GM18505 (cell line): ENCODE measurements around the gene CCKAR.

Experiments used
- ATAC-seq: cut with Tn5 transposase; IDR thresholded peaks from one replicate; pipeline ENCODE4 v1.9.1; 2021; ENCODE audit not compliant: unreplicated experiment
- POLR2A ChIP-seq: IDR thresholded peaks from 4 replicates; pipeline ENCODE4 v1.6.1; 2011; ENCODE audit warnings: borderline replicate concordance; ENCODE audit not compliant: insufficient read depth, insufficient read length; ENCODE audit errors: extremely low read depth

Gene CCKAR

DNA sequence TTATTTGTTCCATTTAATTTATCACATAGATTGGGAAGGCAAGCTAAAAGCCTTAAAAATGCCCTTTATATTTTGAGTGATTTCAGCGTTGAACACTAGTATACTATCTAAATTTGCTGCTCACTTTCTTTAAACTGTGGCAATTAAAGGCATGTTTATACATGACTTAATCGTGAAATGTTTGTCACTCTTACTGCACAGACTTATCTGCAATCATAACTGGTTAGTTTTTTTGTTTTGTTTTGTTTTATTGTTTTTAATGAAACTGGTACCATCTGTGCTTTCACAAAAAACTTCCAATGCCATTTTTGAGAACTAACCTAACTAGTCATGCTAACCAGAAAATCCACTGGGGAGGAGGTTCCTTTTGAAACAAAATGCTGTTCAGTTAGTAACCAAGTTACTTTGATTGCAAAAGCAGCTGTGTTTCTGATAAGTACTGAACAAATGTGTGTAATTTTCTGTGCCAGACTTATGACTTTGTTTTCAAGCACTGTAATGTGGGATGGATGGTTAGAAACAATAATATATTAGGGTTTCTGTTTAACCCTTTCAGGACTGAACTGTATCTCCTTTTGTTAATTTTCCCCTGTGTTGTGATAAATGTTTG lies 56.1 kb downstream of the CCKAR start:
- no peak for TF ChIP-seq POLR2A

DNA sequence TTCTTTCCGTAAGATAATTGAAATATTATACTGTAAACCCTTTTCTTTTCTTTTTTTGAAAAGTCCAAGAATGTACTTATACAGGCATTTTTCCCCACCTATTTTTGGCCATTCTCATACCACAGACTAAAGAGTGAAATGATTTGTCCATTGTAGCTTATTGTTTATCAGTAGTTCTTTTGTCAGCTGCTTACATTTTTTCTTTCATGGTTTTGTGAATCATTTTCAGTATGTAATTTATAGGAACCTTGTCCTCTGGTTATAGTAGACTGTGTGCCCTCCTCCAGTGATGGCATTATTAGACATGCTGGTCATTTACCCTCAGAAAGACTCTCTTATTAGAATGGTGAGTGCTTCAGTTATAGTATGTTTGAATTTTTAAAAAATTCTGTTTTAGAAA lies 56.7 kb downstream of the CCKAR start:
- no peak for TF ChIP-seq POLR2A
- no peak for ATAC-seq

More for the DNA sequence above, 56.1 kb downstream of the CCKAR start:
- ATAC-seq, result no peak

DNA sequence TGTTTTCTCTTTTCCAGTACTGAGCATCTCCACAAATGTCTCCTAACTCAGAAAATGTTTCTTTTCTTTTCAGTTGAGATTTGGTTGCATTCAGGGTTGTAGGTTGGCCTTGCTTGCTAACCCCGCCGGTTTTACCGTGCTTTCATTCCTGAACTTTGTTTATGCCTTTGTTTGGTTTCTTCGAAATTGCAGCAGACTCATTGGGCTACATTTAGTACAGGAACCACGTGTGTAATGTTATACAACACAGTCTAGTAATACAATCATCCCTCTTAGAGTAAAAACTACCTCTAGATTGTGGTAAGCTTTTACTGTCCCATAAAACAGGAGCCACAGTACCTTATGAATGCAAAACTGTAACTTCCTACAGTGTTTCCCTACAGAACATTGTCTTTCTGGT lies 57.9 kb downstream of the CCKAR start:
- TF ChIP-seq POLR2A, result no peak
- no peak for ATAC-seq

DNA sequence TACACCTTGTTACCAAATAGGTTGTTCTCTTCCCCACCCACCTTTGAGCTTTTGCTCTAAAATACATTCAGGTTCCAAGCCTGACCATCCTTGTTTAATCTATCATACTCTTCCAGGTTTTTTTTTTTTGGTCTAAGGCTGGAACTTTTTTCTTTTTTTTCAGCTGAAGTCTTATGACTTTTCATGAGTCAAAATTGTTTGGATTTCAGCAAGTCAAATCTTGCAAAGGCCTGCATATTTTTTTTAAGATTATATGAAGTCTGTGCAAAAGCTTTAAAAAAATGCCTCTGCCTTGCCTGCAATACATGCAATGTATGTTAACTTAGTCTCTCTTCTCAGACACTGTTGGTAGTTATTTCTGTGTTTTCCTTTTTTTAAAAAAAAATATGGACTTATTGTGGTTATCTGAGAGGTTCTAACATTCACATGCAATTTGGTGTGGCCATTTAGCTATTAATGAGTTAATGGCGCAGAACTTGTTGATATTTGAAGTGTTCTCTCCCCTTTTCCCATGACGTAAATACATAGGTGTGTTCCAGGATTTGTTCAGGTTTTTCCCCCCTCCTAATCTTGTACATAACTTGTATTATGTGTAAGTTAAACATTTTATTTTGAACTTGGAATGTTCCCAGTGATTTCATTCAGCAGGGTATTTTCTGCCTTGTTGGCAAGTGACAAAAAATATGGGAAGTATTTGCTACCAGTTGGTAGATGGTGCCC lies 58.7 kb downstream of the CCKAR start:
- TF ChIP-seq POLR2A, result no peak
- no peak for ATAC-seq
